Hematopoietic multipotent progenitor cell (in vitro differentiated cells): ENCODE measurements around the gene METTL24. TPM values are rescaled to one million over a fixed set of nuclear protein-coding genes. Genes with fewer than 3 reads are reported as not detected.
"Not testable (repeated sequence)": the region's sequence is repeated elsewhere in the genome, so short reads cannot be mapped to it uniquely, and the experiment has no call there.

Source experiments
- DNase-seq, 3 donors: peaks; one replicate each; pipeline ENCODE4 v3.0.0-alpha.2; 2011 to 2015; ENCODE audit warnings: low read depth in 2 of 3, low spot score in 2 of 3
- total RNA-seq: library from RNA; depleted of rRNA; stranded (reverse); fragments of >200 nt; gene quantifications from one replicate; pipeline ENCODE4 v1.2.3, GENCODE V29; 2012

Gene METTL24
- total RNA-seq, 1 donor: 3.0 TPM

GRCh38 chr6:110364364-110365105, 6.4 kb upstream of the METTL24 start:
- DNase-seq: no peak

GRCh38 chr6:110363748-110364147, 5.6 kb upstream of the METTL24 start:
- DNase-seq: no peak

GRCh38 chr6:110360676-110361075, 2.5 kb upstream of the METTL24 start:
- no peak for DNase-seq

- DNase-seq: no peak
These were observed 1.4 kb upstream of the METTL24 start for GRCh38 chr6:110359556-110359955.

DNA sequence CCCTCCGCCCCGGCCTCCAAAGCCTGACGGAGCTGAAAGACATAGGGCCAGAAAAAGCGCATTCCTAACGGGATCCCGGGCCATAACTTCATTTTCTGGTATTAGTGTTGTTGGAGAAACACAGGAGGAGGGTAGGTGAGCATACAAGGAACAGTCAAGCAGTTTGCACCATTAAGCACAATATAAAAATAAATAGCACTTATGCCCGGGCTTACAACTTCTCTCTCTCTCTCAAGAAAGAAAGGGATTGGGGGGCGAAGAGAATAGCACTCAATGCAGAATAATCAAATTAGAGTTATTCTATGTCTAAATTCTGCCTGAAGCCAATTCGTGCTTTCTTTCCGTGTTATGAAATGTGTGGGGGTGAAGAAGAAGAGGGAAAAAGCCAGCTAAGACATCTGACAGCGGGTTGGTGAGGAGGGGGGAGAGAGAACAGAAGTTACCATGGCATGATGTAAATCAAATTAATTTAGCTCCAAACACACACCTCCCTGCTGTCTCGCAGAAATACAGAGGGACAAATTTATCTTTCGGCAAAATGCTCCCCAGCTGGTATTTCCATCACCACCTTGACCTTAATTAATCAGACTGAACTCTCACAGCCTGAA, 508 bp upstream of the METTL24 start:
- DNase-seq: no peak

DNA sequence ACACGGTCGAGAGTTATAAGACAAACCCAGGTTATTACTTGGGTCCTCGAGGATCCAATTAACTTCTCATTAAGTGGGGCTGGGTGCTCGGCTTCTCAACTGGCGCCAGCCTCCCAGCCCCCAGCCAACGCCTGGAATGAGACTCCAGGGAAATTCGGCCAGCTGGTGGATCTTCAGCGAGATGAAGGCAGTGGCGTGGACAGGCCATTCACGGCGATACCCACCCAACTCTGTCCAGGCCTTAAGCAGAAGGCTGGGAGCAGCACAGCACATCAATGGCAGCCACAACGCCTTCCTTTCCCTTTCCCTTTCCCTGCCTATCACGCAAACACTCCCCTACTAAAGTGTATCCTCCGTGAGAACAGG, 868 bp downstream of the METTL24 start:
- DNase-seq: no peak

- no peak for DNase-seq
These were observed 1.4 kb downstream of the METTL24 start for GRCh38 chr6:110356778-110357177.

DNA sequence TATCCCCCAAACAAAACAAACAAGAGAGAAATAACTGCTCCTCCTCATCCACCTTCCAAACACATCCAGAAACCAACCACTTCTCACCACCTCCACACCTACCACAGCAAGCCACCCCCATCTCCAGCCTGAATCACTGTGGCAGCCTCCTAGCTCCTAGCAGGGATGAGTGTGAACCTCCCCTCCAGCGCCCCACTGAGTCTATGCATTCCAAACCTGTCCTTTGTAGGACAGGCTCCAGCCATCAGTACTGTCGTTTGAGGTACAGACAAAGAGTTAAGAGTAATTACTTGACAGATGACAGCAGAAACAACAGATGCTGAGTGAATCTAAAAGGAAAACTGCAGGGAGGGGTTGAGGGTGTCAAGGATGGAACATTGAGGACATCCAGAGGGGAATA, 2.4 kb downstream of the METTL24 start:
- DNase-seq: no peak

- no peak for DNase-seq
These were observed 3.1 kb downstream of the METTL24 start for GRCh38 chr6:110355022-110355421.

GRCh38 chr6:110354153-110354552, 4.0 kb downstream of the METTL24 start:
- no peak for DNase-seq

- no peak for DNase-seq
These were observed 4.6 kb downstream of the METTL24 start for GRCh38 chr6:110353457-110354001.

- DNase-seq: no peak
These were observed 5.4 kb downstream of the METTL24 start for GRCh38 chr6:110352563-110353262.

DNA sequence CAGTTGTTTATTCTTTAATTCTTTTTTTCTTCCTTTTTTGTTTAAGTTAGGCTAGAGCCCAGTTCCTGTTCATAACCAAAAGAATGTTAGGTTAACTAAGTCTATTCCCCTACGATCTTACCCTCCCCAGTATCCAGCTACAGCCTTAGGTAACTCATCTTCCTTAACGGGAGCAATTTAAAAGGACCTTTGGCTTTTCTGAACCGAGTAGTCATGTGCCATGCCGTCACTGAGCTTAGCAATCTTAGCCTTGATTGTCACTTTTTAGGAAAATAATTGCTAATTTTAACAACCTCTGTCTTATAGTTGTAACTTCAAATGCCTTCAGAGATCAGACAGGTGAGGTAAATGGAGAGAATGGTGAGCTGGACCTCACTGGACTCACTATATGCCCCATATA, 6.2 kb downstream of the METTL24 start:
- no peak for DNase-seq

DNA sequence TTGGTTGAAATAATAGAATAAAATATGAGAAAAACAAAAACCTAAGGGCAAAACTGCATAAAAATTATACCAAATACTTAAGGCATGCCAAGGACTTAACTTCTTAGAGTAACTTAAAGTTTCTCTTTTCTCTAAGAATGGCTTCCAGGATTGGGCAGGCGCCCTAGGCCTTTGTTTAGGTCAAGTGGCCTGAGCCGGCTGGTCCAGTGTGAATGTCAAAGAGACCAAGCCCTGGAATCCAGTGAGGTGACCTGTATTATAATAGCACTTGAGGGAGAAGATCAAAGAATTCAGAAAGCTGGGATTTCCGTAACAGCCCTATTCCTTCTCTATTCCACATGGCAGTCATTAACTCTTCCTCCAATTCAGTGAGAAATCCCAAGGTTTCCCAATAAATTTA, 6.6 kb downstream of the METTL24 start:
- no peak for DNase-seq

DNA sequence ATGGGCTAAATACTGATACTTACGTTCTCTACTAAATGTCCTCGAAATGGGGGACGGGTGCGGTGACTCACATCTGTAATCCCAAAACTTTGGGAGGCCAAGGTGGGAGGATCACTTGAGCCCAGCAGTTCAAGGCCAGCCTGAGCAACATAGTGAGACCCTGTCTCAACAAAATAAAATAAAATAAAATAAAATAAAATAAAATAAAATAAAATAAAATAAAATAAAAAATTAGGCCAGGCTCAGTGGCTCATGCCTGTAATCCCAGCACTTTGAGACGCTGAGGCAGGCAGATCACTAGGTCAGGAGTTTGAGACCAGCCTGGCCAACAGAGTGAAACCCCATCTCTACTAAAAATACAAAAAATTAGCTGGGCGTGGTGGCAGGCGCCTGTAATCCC, 7.6 kb downstream of the METTL24 start:
- not testable (repeated sequence) for DNase-seq

- no peak for DNase-seq
These were observed 9.0 kb downstream of the METTL24 start for GRCh38 chr6:110348961-110349690.

GRCh38 chr6:110345025-110345424, 13.1 kb downstream of the METTL24 start:
- peak in 1 of 3 donors; percentile 23 for DNase-seq

DNA sequence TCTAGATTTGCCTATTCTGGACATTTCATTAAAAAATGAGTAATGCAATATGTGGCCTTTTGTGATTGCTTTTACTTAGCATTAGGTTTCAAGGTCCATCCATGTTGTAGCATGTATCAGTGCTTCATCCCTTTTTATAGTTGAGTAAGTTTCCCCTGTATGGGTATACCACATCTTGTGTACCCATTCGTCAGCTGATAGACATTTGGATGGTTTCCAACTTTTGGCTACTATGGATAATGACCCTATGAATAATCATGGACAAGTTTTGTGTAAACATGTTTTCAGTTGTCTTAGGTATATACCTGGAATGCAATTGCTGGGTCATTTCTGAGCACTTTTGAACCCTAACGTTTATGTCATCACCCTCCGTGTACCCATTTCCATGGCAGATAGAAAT, 15.4 kb downstream of the METTL24 start:
- no peak for DNase-seq

DNA sequence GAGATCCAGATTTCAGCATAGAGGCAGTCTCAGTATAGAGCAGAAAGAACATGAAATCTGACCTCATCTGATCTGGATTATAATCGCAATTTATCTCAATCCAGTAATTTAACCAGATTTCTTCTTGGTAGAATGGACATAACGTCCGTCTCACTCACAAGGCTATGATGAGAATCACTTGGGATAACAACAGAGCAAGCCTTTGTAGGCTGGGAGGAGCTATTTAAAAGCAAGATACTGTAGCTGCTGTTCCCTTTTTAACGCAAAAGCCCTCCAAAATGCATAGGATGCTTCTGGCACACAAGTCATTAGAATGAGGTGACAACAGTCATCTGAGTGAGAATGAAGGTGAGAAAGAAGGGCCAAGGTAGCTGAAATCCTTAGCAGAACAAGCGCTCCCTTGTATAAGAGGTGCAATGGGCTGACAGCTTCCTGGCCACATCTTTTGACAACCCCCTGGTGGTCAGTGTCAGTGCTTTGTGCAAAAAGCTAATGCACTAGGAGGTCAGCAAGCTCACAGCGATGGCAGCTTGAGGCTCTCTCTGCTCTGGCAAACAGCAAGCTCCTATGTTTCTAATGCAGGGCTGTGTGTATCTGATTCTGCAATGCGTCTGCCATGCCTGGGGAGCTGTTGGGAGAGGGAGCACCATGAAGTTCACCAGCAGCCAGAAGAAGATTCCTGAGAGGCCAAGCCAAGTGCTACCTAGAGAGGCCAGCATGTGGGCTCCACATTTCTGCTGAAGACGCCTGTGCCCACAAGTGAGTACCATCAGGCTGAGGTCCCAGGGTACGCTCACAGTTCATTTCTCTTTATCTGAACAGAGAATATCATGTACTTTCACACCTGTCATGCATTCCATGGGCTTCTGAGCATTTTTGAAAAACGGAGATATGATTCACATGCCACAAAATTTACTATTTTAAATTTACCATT, 16.2 kb downstream of the METTL24 start:
- no peak for DNase-seq

GRCh38 chr6:110341067-110341466, 17.1 kb downstream of the METTL24 start:
- DNase-seq: no peak
